Omental fat pad (tissue), 4 donors: ENCODE data around the gene ESYT1. TPM values are rescaled to one million over a fixed set of nuclear protein-coding genes. Genes with fewer than 3 reads are reported as not detected.
"Not testable (repeated sequence)": the region's sequence is repeated elsewhere in the genome, so short reads cannot be mapped to it uniquely, and the experiment has no call there.

Source experiments
- ATAC-seq: fragments of 150-250 bp; one replicate; pipeline ENCODE4 v1.9.1; 2016; ENCODE audit warnings: mild to moderate bottlenecking, moderate library complexity; ENCODE audit not compliant: low FRiP score
- DNase-seq: peaks from one replicate; pipeline ENCODE4 v3.0.0-alpha.2; 2019; ENCODE audit warnings: low spot score
- total RNA-seq, 4 donors: library from RNA; depleted of rRNA; stranded (reverse); fragments of >200 nt; gene quantifications; one replicate each; pipeline ENCODE4 v1.1.0, GENCODE V29; 2016
- TF ChIP-seq, protein P1 (sequence below), 3 donors: fragments of 450-650 bp; IDR thresholded peaks; one replicate each; pipeline ENCODE4 v1.5.1; 2016 to 2017; ENCODE audit warnings: antibody characterized with exemption in 3 of 3, mild to moderate bottlenecking in 3 of 3, moderate library complexity in 2 of 3

ESYT1 gene
- total RNA-seq, 4 donors from 2014 or later = 129 to 447 (median 345) TPM

- no peak for ATAC-seq
- TF ChIP-seq, protein P1, sequence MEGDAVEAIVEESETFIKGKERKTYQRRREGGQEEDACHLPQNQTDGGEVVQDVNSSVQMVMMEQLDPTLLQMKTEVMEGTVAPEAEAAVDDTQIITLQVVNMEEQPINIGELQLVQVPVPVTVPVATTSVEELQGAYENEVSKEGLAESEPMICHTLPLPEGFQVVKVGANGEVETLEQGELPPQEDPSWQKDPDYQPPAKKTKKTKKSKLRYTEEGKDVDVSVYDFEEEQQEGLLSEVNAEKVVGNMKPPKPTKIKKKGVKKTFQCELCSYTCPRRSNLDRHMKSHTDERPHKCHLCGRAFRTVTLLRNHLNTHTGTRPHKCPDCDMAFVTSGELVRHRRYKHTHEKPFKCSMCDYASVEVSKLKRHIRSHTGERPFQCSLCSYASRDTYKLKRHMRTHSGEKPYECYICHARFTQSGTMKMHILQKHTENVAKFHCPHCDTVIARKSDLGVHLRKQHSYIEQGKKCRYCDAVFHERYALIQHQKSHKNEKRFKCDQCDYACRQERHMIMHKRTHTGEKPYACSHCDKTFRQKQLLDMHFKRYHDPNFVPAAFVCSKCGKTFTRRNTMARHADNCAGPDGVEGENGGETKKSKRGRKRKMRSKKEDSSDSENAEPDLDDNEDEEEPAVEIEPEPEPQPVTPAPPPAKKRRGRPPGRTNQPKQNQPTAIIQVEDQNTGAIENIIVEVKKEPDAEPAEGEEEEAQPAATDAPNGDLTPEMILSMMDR (IDR thresholded peaks at IDR 0.05) = no peak
- DNase-seq = no peak
Measured at GRCh38 chr12:56115329-56115728, 12.7 kb upstream of the ESYT1 start.

DNA sequence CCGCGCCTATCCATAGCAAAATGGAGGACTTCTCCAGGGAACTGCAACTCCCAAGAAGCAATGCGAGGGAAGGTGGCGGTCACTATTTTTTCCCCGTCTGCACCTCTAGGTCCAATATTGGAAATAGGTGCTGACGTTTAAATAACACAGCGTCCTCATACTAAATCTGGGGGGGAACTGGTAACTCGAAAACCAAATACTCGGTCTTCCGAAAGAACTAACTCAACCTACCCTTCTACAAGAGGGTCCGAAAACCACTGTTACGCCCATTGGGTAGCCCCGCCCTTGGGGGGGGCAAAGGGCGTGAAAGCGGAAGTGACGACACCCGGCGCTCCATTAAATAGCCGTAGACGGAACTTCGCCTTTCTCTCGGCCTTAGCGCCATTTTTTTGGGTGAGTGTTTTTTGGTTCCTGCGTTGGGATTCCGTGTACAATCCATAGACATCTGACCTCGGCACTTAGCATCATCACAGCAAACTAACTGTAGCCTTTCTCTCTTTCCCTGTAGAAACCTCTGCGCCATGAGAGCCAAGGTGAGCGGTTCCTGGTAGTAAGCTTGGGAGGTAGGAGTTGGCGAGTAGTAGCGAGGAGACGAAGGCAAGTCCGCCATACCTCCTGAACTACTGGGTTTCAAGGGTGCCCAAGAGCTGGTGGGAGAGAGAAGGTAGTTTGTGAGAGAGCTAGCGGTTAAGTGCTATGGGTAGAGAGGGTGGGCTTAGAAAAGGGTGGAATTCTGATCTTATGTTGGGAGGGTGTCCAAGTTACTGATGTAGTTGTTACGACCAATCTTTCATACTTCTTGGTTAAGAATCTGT lies 11.6 kb upstream of the ESYT1 start, which contains the start of gene RPL41:
Gene RPL41 (plus strand): TSS at position 367 of the 815 bp plus-strand sequence.
- TF ChIP-seq, protein P1 (IDR thresholded peaks at IDR 0.05) = no peak
- DNase-seq (peak; percentile 91), ATAC-seq (peak; percentile 48)

- not testable (repeated sequence) for ATAC-seq, DNase-seq
Measured at GRCh38 chr12:56117082-56117706, 10.9 kb upstream of the ESYT1 start.

DNA sequence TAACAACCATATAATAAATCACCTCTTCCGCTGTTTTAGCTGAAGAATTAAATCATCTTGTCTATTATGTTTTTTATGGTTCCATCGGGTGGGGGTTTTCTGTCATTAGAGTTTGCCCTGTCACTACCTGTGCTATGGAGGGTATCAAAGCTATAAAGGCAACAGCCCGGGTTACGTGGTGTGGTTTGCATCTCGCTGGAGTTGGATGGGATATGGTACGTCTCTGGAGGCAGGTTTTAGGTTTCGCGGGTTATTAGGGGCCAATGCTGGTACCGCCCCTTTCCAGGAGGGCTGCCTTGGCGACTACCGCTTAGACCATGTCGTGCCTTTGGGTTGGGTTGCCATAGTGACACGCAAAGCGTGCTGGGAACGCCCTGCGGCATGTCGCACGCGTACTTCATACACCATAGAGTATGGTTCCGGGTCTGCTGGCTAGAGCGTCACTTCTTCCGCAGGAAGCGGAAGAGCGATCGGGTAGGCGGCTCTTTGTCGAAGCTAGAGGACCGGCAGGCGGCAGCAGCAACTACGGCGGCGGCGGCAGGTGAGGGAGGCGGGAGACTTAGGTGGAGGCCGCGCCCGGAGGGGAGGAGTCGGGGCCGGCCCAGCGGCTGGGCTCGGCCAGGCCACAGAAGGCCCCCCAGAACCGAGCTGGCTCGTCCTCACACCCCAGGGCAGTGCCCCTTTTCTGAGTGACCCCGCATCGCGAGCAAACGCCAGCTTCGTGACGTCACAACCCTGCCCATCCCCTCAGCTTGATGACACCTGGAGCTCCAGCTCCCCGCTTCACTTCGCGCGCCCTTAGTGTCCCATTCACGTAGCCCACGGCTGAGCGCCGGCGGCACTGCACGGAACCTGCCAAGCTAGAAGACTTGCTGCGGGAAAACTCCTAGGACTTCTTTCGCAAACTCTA lies 10.0 kb upstream of the ESYT1 start, which contains the start of gene ZC3H10:
Gene ZC3H10 (plus strand): TSS at position 489 of the 910 bp plus-strand sequence. CDS start 2,297 bp downstream, outside the sequence.
- ATAC-seq (peak; percentile 84), DNase-seq (peak; percentile 93)
- TF ChIP-seq, protein P1 (IDR thresholded peaks at IDR 0.05) = peak in 1 of 3 donors; percentile 5

DNA sequence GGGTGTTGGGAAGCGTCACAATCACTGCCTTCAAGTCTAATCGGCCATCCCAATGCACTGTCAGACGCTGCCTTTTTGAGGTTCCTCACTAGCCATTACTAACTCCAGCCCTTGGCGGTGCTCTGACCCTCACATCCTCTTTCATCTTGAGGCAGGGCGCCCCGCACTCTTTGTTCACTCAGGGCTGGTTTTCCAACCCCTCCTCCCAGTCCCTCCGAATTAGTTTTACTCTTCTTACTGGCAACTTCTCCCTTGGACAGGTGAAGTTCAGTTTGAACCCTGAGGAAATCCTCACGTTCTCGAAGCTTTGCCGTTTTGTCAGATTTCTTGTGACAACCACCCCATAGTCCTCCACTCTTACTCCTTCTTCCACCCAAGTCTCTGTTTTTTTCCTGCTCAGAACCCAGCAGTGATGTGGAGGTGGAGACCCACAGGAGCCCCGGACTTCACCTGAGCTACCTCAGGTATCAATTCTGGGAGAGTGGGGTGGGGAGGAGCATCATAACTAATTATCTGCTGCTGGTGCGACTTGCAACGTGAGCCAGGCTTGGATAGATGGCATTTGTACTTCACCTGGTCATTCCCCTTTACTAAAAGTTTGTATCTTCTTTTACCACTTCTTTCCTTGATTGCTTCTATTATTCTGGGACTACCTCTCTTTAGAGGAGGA lies 9.2 kb upstream of the ESYT1 start:
- ATAC-seq (no peak), DNase-seq (no peak)

GRCh38 chr12:56119361-56119796 lies 8.7 kb upstream of the ESYT1 start:
- ATAC-seq (peak; percentile 62), DNase-seq (no peak)
- TF ChIP-seq, protein P1 (IDR thresholded peaks at IDR 0.05) = peak in 1 of 3 donors; percentile 75

More for the DNA sequence above, 9.2 kb upstream of the ESYT1 start:
- TF ChIP-seq, protein P1 (IDR thresholded peaks at IDR 0.05) = no peak
